GM13977 (cell line): Measurements from ENCODE around the gene GTF2F1.

Experiments
- DNase-seq: peaks from one replicate; pipeline ENCODE4 v3.0.0; 2012; ENCODE audit warnings: low spot score
- CTCF ChIP-seq: IDR thresholded peaks from 2 replicates; pipeline ENCODE4 v1.5.1; 2012; ENCODE audit warnings: mild to moderate bottlenecking, control low read depth; ENCODE audit not compliant: insufficient read depth; ENCODE audit errors: extremely low read depth, missing control alignments
- in situ Hi-C: fragments of 300-500 bp; cut with MboI; formaldehyde crosslinking; loops from one replicate; pipeline ENCODE4 v1.12.0; 2022; ENCODE audit warnings: low sequenced_read_pairs, low pct_unique_long_range_greater_than_20kb, mixed read lengths, inconsistent platforms; ENCODE audit not compliant: unreplicated experiment

GTF2F1 gene

GRCh38 chr19:6383188-6383587, 9.8 kb downstream of the GTF2F1 start:
- in situ Hi-C loops: no loop called here
- no peak for TF ChIP-seq CTCF
- DNase-seq: no peak

- TF ChIP-seq CTCF: no peak
- no peak for DNase-seq
- in situ Hi-C loops: no loop called here
These were observed 11.8 kb downstream of the GTF2F1 start for GRCh38 chr19:6381030-6381750.

- in situ Hi-C loops: no loop called here
- no peak for TF ChIP-seq CTCF
- DNase-seq: no peak
These were observed 13.2 kb downstream of the GTF2F1 start for GRCh38 chr19:6379744-6380143.

DNA sequence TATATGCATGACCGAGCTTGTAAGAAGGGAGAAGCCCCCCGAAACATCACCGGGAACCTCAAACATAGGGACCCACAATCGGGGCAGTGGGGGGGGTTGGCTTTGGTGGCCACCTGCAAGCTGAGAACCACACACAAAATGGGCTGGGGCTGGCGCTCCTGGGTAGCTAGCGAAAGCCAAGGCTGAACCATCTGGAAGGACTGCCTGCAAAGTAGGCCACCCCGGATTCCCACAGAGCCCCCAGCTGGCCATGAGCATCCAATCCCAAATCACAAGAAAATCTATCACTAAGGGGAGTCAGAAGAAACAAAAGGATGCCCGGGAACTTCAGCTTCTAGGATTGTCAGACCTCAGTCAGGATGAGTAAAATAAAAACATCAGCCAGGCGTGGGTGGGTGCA, 14.5 kb downstream of the GTF2F1 start:
- in situ Hi-C loops: no loop called here
- TF ChIP-seq CTCF: no peak

DNA sequence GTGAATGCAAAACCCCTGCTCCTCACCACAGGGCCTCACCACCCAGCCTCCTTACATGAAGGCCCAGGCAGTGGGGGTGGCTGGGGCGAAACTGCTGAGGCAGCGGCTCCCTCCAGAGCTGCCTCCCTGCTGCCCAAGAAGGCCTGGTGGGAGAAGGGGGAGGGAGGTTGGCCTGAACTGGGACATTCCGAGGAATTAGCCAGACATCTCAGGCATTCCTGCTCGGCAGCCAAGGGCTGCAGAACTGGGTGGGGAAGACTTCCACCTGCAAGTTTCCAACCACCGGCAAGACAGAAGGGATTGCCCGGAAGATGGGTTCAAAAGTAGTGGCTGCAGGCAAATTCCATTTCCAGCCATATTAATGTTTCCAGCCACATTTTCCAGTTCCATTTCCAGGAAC, 14.9 kb downstream of the GTF2F1 start:
- DNase-seq: no peak
- in situ Hi-C loops: no loop called here
- no peak for TF ChIP-seq CTCF

More for the DNA sequence above, 14.5 kb downstream of the GTF2F1 start:
- no peak for DNase-seq

GRCh38 chr19:6376512-6377190, 16.3 kb downstream of the GTF2F1 start:
- DNase-seq: no peak
- no peak for TF ChIP-seq CTCF
- in situ Hi-C loops: no loop called here
